RWPE1 (cell line): ENCODE results near the gene FKBP8.

Experiments used
- CTCF ChIA-PET: fragments of 350-600 bp; sonication (Branson Sonifier 250); formaldehyde crosslinking; extraction: SDS; loops from one replicate; lab custom pipeline; 2021; lab: Yijun Ruan, JAX
- POLR2A ChIA-PET: fragments of 400-600 bp; formaldehyde crosslinking; extraction: SDS; loops from one replicate; lab custom pipeline; 2020; ENCODE audit warnings: antibody characterized with exemption; ENCODE audit not compliant: low non-redundant PET; lab: Yijun Ruan, JAX
- DNase-seq: peaks from one replicate; pipeline ENCODE4 v3.0.0; 2012; ENCODE audit warnings: low spot score
- H3K27ac ChIP-seq: fragments of 450-650 bp; 2 replicates; pipeline ENCODE4 v1.5.1; 2017
- TF ChIP-seq, protein P1 (sequence below): fragments of 450-650 bp; conservative IDR thresholded peaks from 2 replicates; pipeline ENCODE4 v1.5.1; 2017; ENCODE audit warnings: low read depth, mild to moderate bottlenecking

Gene FKBP8

DNA sequence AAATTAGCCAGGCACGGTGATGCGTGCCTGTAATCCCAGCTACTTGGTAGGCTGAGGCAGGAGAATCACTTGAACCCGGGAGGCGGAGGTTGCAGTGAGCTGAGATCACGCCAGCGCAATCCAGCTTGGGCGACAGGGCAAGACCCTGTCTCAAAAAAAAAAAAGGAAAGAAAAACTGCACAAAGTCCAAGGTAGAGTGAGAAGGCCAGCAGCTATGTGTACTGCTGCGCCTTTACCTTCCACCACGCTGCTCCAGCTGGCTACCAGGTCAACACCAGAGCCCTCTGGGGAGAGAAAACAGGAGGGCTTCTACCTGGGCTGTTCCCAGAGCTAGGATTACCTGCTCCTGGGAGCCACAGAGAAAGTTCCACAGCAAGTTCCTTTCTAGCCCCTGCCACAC, 24.7 kb downstream of the FKBP8 start:
- TF ChIP-seq, protein P1, sequence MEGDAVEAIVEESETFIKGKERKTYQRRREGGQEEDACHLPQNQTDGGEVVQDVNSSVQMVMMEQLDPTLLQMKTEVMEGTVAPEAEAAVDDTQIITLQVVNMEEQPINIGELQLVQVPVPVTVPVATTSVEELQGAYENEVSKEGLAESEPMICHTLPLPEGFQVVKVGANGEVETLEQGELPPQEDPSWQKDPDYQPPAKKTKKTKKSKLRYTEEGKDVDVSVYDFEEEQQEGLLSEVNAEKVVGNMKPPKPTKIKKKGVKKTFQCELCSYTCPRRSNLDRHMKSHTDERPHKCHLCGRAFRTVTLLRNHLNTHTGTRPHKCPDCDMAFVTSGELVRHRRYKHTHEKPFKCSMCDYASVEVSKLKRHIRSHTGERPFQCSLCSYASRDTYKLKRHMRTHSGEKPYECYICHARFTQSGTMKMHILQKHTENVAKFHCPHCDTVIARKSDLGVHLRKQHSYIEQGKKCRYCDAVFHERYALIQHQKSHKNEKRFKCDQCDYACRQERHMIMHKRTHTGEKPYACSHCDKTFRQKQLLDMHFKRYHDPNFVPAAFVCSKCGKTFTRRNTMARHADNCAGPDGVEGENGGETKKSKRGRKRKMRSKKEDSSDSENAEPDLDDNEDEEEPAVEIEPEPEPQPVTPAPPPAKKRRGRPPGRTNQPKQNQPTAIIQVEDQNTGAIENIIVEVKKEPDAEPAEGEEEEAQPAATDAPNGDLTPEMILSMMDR, result no peak
- no peak for DNase-seq
- H3K27ac ChIP-seq, result peak overlapping the region; percentile 97
- POLR2A ChIA-PET, result interaction anchor here (0.8 kb wide), 1 partner anchor 338 kb away, joined by 6 read pairs; no protein-coding TSS in a partner anchor
- CTCF ChIA-PET, result interaction anchor here (1.5 kb wide), 1 partner anchor 8 kb away, joined by 5 read pairs; no protein-coding TSS in a partner anchor

DNA sequence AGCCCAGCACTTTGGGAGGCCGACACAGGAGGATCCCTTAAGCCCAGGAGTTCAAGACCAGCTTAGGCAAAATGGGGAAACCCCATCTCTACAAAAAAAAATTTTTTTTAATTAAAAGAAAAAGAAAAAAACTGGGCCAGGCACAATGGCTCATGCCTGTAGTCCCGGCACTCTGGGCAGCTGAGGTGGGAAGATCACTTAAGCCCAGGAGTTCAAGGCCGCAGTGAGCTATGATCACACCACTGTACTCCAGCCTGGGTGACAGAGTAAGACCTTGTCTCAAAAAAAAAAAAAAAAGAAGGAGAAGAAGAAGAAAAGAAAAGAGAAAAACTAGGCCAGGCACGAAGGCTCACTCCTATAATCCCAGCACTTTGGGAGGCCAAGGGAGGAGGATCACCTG, 25.8 kb downstream of the FKBP8 start:
- peak overlapping the region; percentile 71 for H3K27ac ChIP-seq
- no peak for DNase-seq
- ChIA-PET CTCF (interaction anchor here (0.6 to 0.7 kb wide), 2 partner anchors 59 to 155 kb away, joined by 3 to 7 read pairs; no protein-coding TSS in a partner anchor), POLR2A (no interaction called here)
- TF ChIP-seq, protein P1, result no peak

DNA sequence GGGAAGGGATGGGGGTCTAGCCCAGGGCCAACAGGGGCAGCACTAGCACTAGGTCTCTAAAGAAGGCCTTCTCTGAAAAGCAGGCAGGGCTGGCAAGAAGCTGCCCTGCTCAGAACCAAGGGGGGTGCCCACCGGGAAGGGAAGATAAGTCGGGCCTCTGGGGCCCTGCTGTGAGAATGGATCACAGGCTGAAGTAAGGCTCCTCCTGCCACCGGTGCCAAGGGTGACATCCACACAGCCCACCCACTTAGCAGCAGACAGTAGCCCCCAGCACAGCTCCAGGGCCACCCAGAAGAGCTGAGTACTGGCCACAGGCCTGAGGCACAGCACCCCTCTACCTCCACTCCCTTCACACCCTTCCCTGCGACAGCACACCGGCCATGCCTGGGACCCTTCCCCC, 27.4 kb downstream of the FKBP8 start:
- TF ChIP-seq, protein P1, result no peak
- POLR2A ChIA-PET, result no interaction called here
- CTCF ChIA-PET, result interaction anchor here (0.6 kb wide), 2 partner anchors 50 to 139 kb away, joined by 3 read pairs; no protein-coding TSS in a partner anchor
- peak overlapping the region; percentile 71 for H3K27ac ChIP-seq
- no peak for DNase-seq

DNA sequence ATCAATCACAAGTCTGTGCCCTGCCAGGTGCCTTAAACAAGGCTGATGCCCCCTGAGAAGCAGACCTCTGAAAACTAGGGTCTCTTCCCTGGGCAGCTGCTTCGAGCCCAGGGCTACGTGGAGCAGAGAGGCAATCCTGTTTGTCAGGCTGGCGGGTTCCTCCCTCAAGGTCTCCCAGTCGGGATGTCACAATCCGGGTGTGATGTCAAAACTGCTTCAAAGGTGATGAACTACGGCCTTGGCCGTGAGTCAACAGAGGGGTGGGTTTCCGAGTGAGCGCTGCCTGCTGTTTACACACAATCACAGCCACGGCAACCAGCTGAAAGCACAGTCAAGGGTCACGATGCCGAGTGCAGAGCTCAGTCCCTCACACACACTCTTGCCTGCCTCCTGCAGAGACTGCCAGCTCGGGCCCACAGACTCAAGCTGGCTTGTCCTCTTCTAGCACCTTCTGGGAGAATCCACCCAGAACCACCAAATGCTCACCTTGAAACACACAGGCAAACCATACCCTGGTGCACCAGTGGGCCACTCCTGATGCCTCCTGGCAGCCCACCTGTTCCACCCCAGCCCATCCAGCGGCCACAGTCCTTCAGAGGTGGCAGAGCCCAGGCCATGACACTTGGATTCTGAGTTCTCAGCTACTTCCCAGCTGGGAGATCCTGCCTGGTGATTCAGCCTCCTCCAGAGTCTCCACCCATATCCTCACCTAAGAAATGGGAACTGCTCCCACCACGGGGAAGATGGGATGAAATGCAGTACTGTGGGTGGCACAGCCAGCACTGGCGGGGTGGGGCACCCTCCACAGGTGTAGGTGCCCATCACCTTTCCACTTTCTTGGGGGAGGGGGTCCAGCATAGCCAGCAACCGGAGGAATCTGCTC, 28.3 kb downstream of the FKBP8 start:
- TF ChIP-seq, protein P1, result no peak
- POLR2A ChIA-PET, result no interaction called here
- CTCF ChIA-PET, result interaction anchor here (0.9 kb wide), 1 partner anchor 18 kb away, joined by 4 read pairs; no protein-coding TSS in a partner anchor
- DNase-seq, result peak; percentile 37
- peak overlapping the region; percentile 71 for H3K27ac ChIP-seq

DNA sequence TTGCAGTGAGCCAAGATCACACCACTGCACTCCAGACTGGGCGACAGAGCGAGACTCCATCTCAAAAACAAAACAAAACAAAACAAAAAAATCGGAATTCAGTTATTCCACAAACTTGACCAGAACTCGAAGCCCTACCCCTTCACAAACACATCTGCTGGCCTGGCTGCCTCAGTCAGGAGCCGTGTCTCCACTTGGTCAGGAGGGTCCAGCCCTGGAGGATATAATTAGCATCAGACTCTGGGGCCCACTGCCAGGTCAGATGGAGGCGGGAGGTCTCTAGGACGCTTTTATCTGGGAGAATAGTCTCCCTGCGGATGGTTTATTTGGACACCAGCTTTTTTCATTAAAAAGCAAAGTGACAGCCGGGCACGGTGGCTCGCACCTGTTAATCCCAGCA, 29.5 kb downstream of the FKBP8 start:
- TF ChIP-seq, protein P1, result no peak
- ChIA-PET CTCF (no interaction called here), POLR2A (no interaction called here)
- peak overlapping the region; percentile 44 for H3K27ac ChIP-seq
- DNase-seq, result no peak

DNA sequence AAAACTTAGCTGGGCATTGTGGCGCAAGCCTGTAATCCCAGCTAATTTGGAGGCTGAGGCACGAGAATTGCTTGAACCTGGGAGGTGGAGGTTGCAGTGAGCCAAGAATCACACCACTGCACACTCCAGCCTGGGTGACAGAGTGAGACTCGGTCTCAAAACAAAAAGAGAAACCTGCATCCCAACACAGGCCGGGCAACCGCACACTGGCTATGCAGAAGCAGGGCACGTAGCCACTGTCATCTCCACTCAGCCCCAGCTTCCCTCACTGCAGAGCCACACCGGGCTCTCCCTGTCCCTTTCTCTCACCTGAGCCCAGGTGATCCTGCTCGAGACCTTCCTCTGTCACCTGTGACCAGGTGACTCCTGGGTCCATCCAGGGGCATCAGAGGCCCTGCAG, 33.2 kb downstream of the FKBP8 start:
- CTCF ChIA-PET, result interaction anchor here (1.2 kb wide), 1 partner anchor 9 kb away, joined by 5 read pairs; no protein-coding TSS in a partner anchor
- DNase-seq, result no peak
- TF ChIP-seq, protein P1, result no peak
- POLR2A ChIA-PET, result no interaction called here
- H3K27ac ChIP-seq, result peak overlapping the region; percentile 60
